A549 (cell line): ENCODE results near the gene HNRNPA1.

Experiments
- CBX2 ChIP-seq: fragments of 200-600 bp; sonication (generic); IDR thresholded peaks from 2 replicates; pipeline ENCODE4 v1.6.1; 2016; ENCODE audit warnings: low read depth, mild to moderate bottlenecking, borderline replicate concordance
- EHMT2 ChIP-seq: fragments of 200-600 bp; sonication (generic); IDR thresholded peaks from 2 replicates; pipeline ENCODE4 v1.6.1; 2016; ENCODE audit warnings: antibody characterized with exemption, low read depth, mild to moderate bottlenecking, moderate library complexity
- EP300 ChIP-seq, 2 experiments: fragments of >200 bp; sonication (Bioruptor Twin); formaldehyde crosslinking; IDR thresholded peaks; 2 replicates in 1 of 2; 3 replicates in 1 of 2; pipeline ENCODE4 v1.6.1; 2016 to 2017
- HEYL ChIP-seq: fragments of 250-450 bp; sonication (Bioruptor Pico); IDR thresholded peaks from 2 replicates; pipeline ENCODE4 v1.8.0; 2021; ENCODE audit warnings: mild to moderate bottlenecking, moderate library complexity
- HMGXB4 ChIP-seq: fragments of 250-450 bp; sonication (Bioruptor Pico); IDR thresholded peaks from 2 replicates; pipeline ENCODE4 v1.5.0; 2021; ENCODE audit warnings: mild to moderate bottlenecking, moderate library complexity, borderline replicate concordance
- MAFK ChIP-seq: fragments of 450-650 bp; IDR thresholded peaks from 2 replicates; pipeline ENCODE4 v1.6.1; 2014; ENCODE audit not compliant: partially characterized antibody
- MAZ ChIP-seq: fragments of 150-350 bp; IDR thresholded peaks from 2 replicates; pipeline ENCODE4 v1.6.1; 2014; ENCODE audit warnings: antibody characterized with exemption, low read depth, low read length, borderline replicate concordance
- RARB ChIP-seq: fragments of 250-450 bp; sonication (Bioruptor Pico); IDR thresholded peaks from 2 replicates; pipeline ENCODE4 v1.8.0; 2021; ENCODE audit warnings: mild to moderate bottlenecking, moderate library complexity
- SMC3 ChIP-seq: fragments of >200 bp; sonication (Bioruptor Twin); formaldehyde crosslinking; IDR thresholded peaks from 3 replicates; pipeline ENCODE4 v1.6.1; 2018; ENCODE audit warnings: inconsistent platforms
- ZNF302 ChIP-seq: fragments of 250-450 bp; sonication (Bioruptor Pico); IDR thresholded peaks from 2 replicates; pipeline ENCODE4 v1.9.0; 2021; ENCODE audit warnings: inconsistent platforms, mild to moderate bottlenecking, moderate library complexity
- TF ChIP-seq, protein P1 (sequence below): fragments of >200 bp; sonication (Bioruptor Twin); formaldehyde crosslinking; IDR thresholded peaks from 3 replicates; pipeline ENCODE4 v1.5.1; 2016

GRCh38 chr12:54306925-54307741 is 26.6 kb downstream of the HNRNPA1 start:
- TF ChIP-seq, protein P1, sequence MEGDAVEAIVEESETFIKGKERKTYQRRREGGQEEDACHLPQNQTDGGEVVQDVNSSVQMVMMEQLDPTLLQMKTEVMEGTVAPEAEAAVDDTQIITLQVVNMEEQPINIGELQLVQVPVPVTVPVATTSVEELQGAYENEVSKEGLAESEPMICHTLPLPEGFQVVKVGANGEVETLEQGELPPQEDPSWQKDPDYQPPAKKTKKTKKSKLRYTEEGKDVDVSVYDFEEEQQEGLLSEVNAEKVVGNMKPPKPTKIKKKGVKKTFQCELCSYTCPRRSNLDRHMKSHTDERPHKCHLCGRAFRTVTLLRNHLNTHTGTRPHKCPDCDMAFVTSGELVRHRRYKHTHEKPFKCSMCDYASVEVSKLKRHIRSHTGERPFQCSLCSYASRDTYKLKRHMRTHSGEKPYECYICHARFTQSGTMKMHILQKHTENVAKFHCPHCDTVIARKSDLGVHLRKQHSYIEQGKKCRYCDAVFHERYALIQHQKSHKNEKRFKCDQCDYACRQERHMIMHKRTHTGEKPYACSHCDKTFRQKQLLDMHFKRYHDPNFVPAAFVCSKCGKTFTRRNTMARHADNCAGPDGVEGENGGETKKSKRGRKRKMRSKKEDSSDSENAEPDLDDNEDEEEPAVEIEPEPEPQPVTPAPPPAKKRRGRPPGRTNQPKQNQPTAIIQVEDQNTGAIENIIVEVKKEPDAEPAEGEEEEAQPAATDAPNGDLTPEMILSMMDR = no peak
- no peak for TF ChIP-seq SMC3
- TF ChIP-seq RARB (CRISPR knock-in tag) = no peak
- no peak for TF ChIP-seq CBX2
- no peak for TF ChIP-seq HMGXB4
- no peak for TF ChIP-seq EHMT2
- TF ChIP-seq EP300 (IDR thresholded peaks at IDR 0.05) = no peak
- TF ChIP-seq HEYL (CRISPR knock-in tag) = no peak
- no peak for TF ChIP-seq MAFK
- TF ChIP-seq MAZ = no peak
- no peak for TF ChIP-seq ZNF302 (CRISPR knock-in tag)
